WTC11 (cell line): Measurements from ENCODE around the gene RAPGEF5. TPM values are rescaled to one million over a fixed set of nuclear protein-coding genes. Genes with fewer than 3 reads are reported as not detected.

Source experiments
- ATAC-seq: fragments of 200-7000 bp; cut with Tn5 transposase; 2 replicates; pipeline ENCODE4 v1.10.0; 2021; ENCODE audit warnings: mild to moderate bottlenecking, moderate library complexity
- CTCF ChIA-PET: fragments of 300-600 bp; sonication (Branson Sonifier 250); formaldehyde crosslinking; loops from one replicate; lab custom pipeline; 2021; ENCODE audit warnings: antibody characterized with exemption; lab: Charles Lee
- POLR2A ChIA-PET: fragments of 350-600 bp; sonication (Branson Sonifier 250); formaldehyde crosslinking; loops from one replicate; lab custom pipeline; 2021; ENCODE audit warnings: antibody characterized with exemption; lab: Charles Lee
- DNase-seq: peaks from one replicate; pipeline ENCODE4 v3.0.0; 2021; ENCODE audit warnings: low spot score
- H3K27ac Mint-ChIP-seq: 2 replicates; pipeline ENCODE4 v1.8.0; 2021; ENCODE audit warnings: mixed read lengths
- H3K27me3 Mint-ChIP-seq: 2 replicates; pipeline ENCODE4 v1.8.0; 2021; ENCODE audit warnings: low read depth, mild to moderate bottlenecking, moderate library complexity, mixed read lengths
- H3K36me3 Mint-ChIP-seq: 2 replicates; pipeline ENCODE4 v1.8.0; 2021; ENCODE audit warnings: mixed read lengths
- H3K4me1 Mint-ChIP-seq: 2 replicates; pipeline ENCODE4 v1.8.0; 2022; ENCODE audit warnings: mixed read lengths
- H3K4me3 Mint-ChIP-seq: 2 replicates; pipeline ENCODE4 v1.8.0; 2021; ENCODE audit warnings: mild to moderate bottlenecking, moderate library complexity, mixed read lengths
- H3K9me3 Mint-ChIP-seq: 2 replicates; pipeline ENCODE4 v1.8.0; 2021; ENCODE audit warnings: mixed read lengths
- ETV6 ChIP-seq: sonication (generic); formaldehyde crosslinking; IDR thresholded peaks from 2 replicates; pipeline ENCODE4 v1.8.1; 2022; ENCODE audit warnings: mild to moderate bottlenecking, missing genetic modification reagents
- FOXJ3 ChIP-seq: sonication (generic); formaldehyde crosslinking; IDR thresholded peaks from 2 replicates; pipeline ENCODE4 v1.9.0; 2021; ENCODE audit warnings: missing genetic modification reagents, mild to moderate bottlenecking, borderline replicate concordance
- FOXK1 ChIP-seq: sonication (generic); formaldehyde crosslinking; IDR thresholded peaks from 2 replicates; pipeline ENCODE4 v1.8.0; 2022; ENCODE audit warnings: mild to moderate bottlenecking, moderate library complexity, missing genetic modification reagents
- IRF2 ChIP-seq: sonication (generic); formaldehyde crosslinking; IDR thresholded peaks from 2 replicates; pipeline ENCODE4 v1.8.0; 2022; ENCODE audit warnings: low read depth, missing genetic modification reagents, borderline replicate concordance
- JAZF1 ChIP-seq: fragments of 250-450 bp; sonication (Bioruptor Pico); IDR thresholded peaks from 2 replicates; pipeline ENCODE4 v1.9.0; 2021; ENCODE audit warnings: moderate library complexity, mild to moderate bottlenecking, inconsistent platforms
- MXD4 ChIP-seq: fragments of 250-450 bp; sonication (Bioruptor Pico); IDR thresholded peaks from 2 replicates; pipeline ENCODE4 v1.8.0; 2021; ENCODE audit warnings: mild to moderate bottlenecking, moderate library complexity, borderline replicate concordance
- MYBL2 ChIP-seq: sonication (generic); formaldehyde crosslinking; IDR thresholded peaks from 2 replicates; pipeline ENCODE4 v1.8.1; 2023; ENCODE audit warnings: mild to moderate bottlenecking, moderate library complexity, missing genetic modification reagents
- TP53 ChIP-seq: sonication (generic); formaldehyde crosslinking; IDR thresholded peaks from 2 replicates; pipeline ENCODE4 v1.8.1; 2023; ENCODE audit warnings: mild to moderate bottlenecking, missing genetic modification reagents
- ZNF232 ChIP-seq: sonication (generic); formaldehyde crosslinking; IDR thresholded peaks from 2 replicates; pipeline ENCODE4 v1.8.0; 2022; ENCODE audit warnings: mild to moderate bottlenecking, missing genetic modification reagents
- ZNF671 ChIP-seq: fragments of 250-450 bp; sonication (Bioruptor Pico); IDR thresholded peaks from 2 replicates; pipeline ENCODE4 v1.8.0; 2021; ENCODE audit warnings: mild to moderate bottlenecking
- total RNA-seq: library from RNA; stranded (reverse); gene quantifications from 3 replicates; pipeline ENCODE4 v1.2.3, GENCODE V29; 2021
- TF ChIP-seq, protein P1 (sequence below): fragments of 250-450 bp; sonication (Bioruptor Pico); IDR thresholded peaks from 2 replicates; pipeline ENCODE4 v1.8.0; 2021; ENCODE audit warnings: mild to moderate bottlenecking
- TF ChIP-seq, protein P2 (sequence below): sonication (generic); formaldehyde crosslinking; IDR thresholded peaks from 2 replicates; pipeline ENCODE4 v1.8.1; 2023; ENCODE audit warnings: mild to moderate bottlenecking, missing genetic modification reagents, moderate library complexity
- TF ChIP-seq, protein P3 (sequence below): fragments of 250-450 bp; sonication (Bioruptor Pico); IDR thresholded peaks from 2 replicates; pipeline ENCODE4 v1.9.0; 2021; ENCODE audit warnings: mild to moderate bottlenecking, borderline replicate concordance
- TF ChIP-seq, protein P4 (sequence below): sonication (generic); formaldehyde crosslinking; IDR thresholded peaks from 2 replicates; pipeline ENCODE4 v1.8.1; 2022; ENCODE audit warnings: low read depth, missing genetic modification reagents, borderline replicate concordance
- TF ChIP-seq, protein P5 (sequence below): sonication (generic); formaldehyde crosslinking; conservative IDR thresholded peaks from 2 replicates; pipeline ENCODE4 v1.8.1; 2023; ENCODE audit warnings: mild to moderate bottlenecking, low read depth, missing genetic modification reagents, moderate library complexity

RAPGEF5 gene
- total RNA-seq, 1 experiment from 2014 or later: 12.3 TPM

DNA sequence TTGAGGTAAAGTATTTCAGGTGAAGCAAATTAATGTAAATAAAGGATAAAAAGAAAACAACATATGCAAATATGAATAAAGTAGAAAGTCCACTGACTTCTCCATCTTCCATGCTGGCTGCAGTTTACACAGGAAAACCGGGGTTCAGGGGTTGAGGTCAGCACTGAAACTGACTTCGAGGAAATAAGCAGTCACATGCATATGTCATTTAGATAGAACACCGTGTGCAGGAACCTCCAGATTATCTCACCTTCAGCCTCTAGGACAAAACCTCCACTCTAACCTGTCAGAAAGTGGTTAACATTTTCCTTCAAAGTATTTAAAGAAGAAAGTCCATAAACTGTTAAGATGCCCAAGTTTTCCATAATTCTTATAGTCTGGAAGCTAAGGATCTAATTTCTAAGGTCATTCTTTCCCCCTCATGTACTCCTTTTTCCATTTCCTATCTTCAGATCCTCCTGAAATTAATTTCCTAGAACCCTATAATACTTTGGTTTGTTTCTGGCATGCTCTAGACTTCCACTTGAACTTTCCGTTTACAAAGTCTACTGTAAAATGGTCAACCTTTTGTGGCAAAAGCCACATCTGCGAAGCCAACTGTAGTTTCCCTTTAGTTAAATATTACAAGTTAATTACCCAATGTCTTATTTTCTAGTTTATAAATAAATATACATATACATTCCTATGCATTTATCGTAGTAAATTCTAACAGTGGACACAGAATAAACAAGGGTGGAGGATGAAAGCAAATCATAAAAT is 173.3 kb downstream of the RAPGEF5 start:
- Mint-ChIP-seq H3K27ac (no peak overlapping the region), H3K4me3 (no peak overlapping the region), H3K36me3 (peaks cover 16% of the 10 kb centered on the region), H3K9me3 (peaks cover 17% of the 10 kb centered on the region), H3K27me3 (no peaks in the 10 kb centered on the region), H3K4me1 (peaks cover 40% of the 10 kb centered on the region)
- ChIA-PET CTCF (interaction anchor here (1.9 kb wide), 1 partner anchor 74 kb away, joined by 13 read pairs; no protein-coding TSS in a partner anchor), POLR2A (interaction anchor here (0.7 kb wide), 1 partner anchor 35 kb away, joined by 8 read pairs; no protein-coding TSS in a partner anchor)
- ATAC-seq: no peak
- no peak for DNase-seq
- TF ChIP-seq JAZF1 (CRISPR knock-in tag) (no peak), FOXK1 (CRISPR knock-in tag) (no peak), ZNF232 (no peak), ZNF671 (CRISPR knock-in tag) (no peak), IRF2 (no peak), MXD4 (CRISPR knock-in tag) (no peak), TP53 (CRISPR knock-in tag) (no peak), ETV6 (CRISPR knock-in tag) (no peak), FOXJ3 (no peak), MYBL2 (CRISPR knock-in tag) (no peak)
- TF ChIP-seq, protein P1, sequence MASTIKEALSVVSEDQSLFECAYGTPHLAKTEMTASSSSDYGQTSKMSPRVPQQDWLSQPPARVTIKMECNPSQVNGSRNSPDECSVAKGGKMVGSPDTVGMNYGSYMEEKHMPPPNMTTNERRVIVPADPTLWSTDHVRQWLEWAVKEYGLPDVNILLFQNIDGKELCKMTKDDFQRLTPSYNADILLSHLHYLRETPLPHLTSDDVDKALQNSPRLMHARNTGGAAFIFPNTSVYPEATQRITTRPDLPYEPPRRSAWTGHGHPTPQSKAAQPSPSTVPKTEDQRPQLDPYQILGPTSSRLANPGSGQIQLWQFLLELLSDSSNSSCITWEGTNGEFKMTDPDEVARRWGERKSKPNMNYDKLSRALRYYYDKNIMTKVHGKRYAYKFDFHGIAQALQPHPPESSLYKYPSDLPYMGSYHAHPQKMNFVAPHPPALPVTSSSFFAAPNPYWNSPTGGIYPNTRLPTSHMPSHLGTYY (CRISPR knock-in tag): no peak
- TF ChIP-seq, protein P2, sequence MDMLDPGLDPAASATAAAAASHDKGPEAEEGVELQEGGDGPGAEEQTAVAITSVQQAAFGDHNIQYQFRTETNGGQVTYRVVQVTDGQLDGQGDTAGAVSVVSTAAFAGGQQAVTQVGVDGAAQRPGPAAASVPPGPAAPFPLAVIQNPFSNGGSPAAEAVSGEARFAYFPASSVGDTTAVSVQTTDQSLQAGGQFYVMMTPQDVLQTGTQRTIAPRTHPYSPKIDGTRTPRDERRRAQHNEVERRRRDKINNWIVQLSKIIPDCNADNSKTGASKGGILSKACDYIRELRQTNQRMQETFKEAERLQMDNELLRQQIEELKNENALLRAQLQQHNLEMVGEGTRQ (CRISPR knock-in tag): no peak
- TF ChIP-seq, protein P3, sequence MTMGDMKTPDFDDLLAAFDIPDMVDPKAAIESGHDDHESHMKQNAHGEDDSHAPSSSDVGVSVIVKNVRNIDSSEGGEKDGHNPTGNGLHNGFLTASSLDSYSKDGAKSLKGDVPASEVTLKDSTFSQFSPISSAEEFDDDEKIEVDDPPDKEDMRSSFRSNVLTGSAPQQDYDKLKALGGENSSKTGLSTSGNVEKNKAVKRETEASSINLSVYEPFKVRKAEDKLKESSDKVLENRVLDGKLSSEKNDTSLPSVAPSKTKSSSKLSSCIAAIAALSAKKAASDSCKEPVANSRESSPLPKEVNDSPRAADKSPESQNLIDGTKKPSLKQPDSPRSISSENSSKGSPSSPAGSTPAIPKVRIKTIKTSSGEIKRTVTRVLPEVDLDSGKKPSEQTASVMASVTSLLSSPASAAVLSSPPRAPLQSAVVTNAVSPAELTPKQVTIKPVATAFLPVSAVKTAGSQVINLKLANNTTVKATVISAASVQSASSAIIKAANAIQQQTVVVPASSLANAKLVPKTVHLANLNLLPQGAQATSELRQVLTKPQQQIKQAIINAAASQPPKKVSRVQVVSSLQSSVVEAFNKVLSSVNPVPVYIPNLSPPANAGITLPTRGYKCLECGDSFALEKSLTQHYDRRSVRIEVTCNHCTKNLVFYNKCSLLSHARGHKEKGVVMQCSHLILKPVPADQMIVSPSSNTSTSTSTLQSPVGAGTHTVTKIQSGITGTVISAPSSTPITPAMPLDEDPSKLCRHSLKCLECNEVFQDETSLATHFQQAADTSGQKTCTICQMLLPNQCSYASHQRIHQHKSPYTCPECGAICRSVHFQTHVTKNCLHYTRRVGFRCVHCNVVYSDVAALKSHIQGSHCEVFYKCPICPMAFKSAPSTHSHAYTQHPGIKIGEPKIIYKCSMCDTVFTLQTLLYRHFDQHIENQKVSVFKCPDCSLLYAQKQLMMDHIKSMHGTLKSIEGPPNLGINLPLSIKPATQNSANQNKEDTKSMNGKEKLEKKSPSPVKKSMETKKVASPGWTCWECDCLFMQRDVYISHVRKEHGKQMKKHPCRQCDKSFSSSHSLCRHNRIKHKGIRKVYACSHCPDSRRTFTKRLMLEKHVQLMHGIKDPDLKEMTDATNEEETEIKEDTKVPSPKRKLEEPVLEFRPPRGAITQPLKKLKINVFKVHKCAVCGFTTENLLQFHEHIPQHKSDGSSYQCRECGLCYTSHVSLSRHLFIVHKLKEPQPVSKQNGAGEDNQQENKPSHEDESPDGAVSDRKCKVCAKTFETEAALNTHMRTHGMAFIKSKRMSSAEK (CRISPR knock-in tag): no peak
- TF ChIP-seq, protein P4, sequence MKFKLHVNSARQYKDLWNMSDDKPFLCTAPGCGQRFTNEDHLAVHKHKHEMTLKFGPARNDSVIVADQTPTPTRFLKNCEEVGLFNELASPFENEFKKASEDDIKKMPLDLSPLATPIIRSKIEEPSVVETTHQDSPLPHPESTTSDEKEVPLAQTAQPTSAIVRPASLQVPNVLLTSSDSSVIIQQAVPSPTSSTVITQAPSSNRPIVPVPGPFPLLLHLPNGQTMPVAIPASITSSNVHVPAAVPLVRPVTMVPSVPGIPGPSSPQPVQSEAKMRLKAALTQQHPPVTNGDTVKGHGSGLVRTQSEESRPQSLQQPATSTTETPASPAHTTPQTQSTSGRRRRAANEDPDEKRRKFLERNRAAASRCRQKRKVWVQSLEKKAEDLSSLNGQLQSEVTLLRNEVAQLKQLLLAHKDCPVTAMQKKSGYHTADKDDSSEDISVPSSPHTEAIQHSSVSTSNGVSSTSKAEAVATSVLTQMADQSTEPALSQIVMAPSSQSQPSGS (CRISPR knock-in tag): no peak
- TF ChIP-seq, protein P5, sequence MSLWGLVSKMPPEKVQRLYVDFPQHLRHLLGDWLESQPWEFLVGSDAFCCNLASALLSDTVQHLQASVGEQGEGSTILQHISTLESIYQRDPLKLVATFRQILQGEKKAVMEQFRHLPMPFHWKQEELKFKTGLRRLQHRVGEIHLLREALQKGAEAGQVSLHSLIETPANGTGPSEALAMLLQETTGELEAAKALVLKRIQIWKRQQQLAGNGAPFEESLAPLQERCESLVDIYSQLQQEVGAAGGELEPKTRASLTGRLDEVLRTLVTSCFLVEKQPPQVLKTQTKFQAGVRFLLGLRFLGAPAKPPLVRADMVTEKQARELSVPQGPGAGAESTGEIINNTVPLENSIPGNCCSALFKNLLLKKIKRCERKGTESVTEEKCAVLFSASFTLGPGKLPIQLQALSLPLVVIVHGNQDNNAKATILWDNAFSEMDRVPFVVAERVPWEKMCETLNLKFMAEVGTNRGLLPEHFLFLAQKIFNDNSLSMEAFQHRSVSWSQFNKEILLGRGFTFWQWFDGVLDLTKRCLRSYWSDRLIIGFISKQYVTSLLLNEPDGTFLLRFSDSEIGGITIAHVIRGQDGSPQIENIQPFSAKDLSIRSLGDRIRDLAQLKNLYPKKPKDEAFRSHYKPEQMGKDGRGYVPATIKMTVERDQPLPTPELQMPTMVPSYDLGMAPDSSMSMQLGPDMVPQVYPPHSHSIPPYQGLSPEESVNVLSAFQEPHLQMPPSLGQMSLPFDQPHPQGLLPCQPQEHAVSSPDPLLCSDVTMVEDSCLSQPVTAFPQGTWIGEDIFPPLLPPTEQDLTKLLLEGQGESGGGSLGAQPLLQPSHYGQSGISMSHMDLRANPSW (CRISPR knock-in tag): no peak
